WTC11 (cell line): ENCODE measurements around the gene ACYP1. TPM values are rescaled to one million over a fixed set of nuclear protein-coding genes. Genes with fewer than 3 reads are reported as not detected.

Experiments
- ATAC-seq: fragments of 200-7000 bp; cut with Tn5 transposase; 2 replicates; pipeline ENCODE4 v1.10.0; 2021; ENCODE audit warnings: mild to moderate bottlenecking, moderate library complexity
- CTCF ChIA-PET: fragments of 300-600 bp; sonication (Branson Sonifier 250); formaldehyde crosslinking; loops from one replicate; lab custom pipeline; 2021; ENCODE audit warnings: antibody characterized with exemption; lab: Charles Lee
- POLR2A ChIA-PET: fragments of 350-600 bp; sonication (Branson Sonifier 250); formaldehyde crosslinking; loops from one replicate; lab custom pipeline; 2021; ENCODE audit warnings: antibody characterized with exemption; lab: Charles Lee
- DNase-seq: peaks from one replicate; pipeline ENCODE4 v3.0.0; 2021; ENCODE audit warnings: low spot score
- H3K27ac Mint-ChIP-seq: 2 replicates; pipeline ENCODE4 v1.8.0; 2021; ENCODE audit warnings: mixed read lengths
- H3K27me3 Mint-ChIP-seq: 2 replicates; pipeline ENCODE4 v1.8.0; 2021; ENCODE audit warnings: low read depth, mild to moderate bottlenecking, moderate library complexity, mixed read lengths
- H3K36me3 Mint-ChIP-seq: 2 replicates; pipeline ENCODE4 v1.8.0; 2021; ENCODE audit warnings: mixed read lengths
- H3K4me1 Mint-ChIP-seq: 2 replicates; pipeline ENCODE4 v1.8.0; 2022; ENCODE audit warnings: mixed read lengths
- H3K4me3 Mint-ChIP-seq: 2 replicates; pipeline ENCODE4 v1.8.0; 2021; ENCODE audit warnings: mild to moderate bottlenecking, moderate library complexity, mixed read lengths
- H3K9me3 Mint-ChIP-seq: 2 replicates; pipeline ENCODE4 v1.8.0; 2021; ENCODE audit warnings: mixed read lengths
- CREB1 ChIP-seq: sonication (generic); formaldehyde crosslinking; IDR thresholded peaks from 2 replicates; pipeline ENCODE4 v1.8.0; 2023; ENCODE audit warnings: mild to moderate bottlenecking, missing genetic modification reagents
- CREM ChIP-seq: sonication (generic); formaldehyde crosslinking; IDR thresholded peaks from 2 replicates; pipeline ENCODE4 v1.8.1; 2022; ENCODE audit warnings: mild to moderate bottlenecking, missing genetic modification reagents, moderate library complexity
- E2F1 ChIP-seq: sonication (generic); formaldehyde crosslinking; IDR thresholded peaks from 2 replicates; pipeline ENCODE4 v1.8.0; 2022; ENCODE audit warnings: mild to moderate bottlenecking, missing genetic modification reagents
- E2F5 ChIP-seq: sonication (generic); formaldehyde crosslinking; IDR thresholded peaks from 2 replicates; pipeline ENCODE4 v1.8.1; 2022; ENCODE audit warnings: mild to moderate bottlenecking, moderate library complexity, missing genetic modification reagents
- EMX1 ChIP-seq: fragments of 250-450 bp; sonication (Bioruptor Pico); IDR thresholded peaks from 2 replicates; pipeline ENCODE4 v1.8.0; 2021; ENCODE audit warnings: mild to moderate bottlenecking
- ERG ChIP-seq: fragments of 250-450 bp; sonication (Bioruptor Pico); IDR thresholded peaks from 2 replicates; pipeline ENCODE4 v1.8.0; 2021; ENCODE audit warnings: mild to moderate bottlenecking
- IRF1 ChIP-seq: sonication (generic); formaldehyde crosslinking; IDR thresholded peaks from 2 replicates; pipeline ENCODE4 v1.8.0; 2023; ENCODE audit warnings: missing genetic modification reagents
- MAX ChIP-seq: sonication (generic); formaldehyde crosslinking; IDR thresholded peaks from 2 replicates; pipeline ENCODE4 v1.8.0; 2022; ENCODE audit warnings: mild to moderate bottlenecking, missing genetic modification reagents
- MXD4 ChIP-seq: fragments of 250-450 bp; sonication (Bioruptor Pico); IDR thresholded peaks from 2 replicates; pipeline ENCODE4 v1.8.0; 2021; ENCODE audit warnings: mild to moderate bottlenecking, moderate library complexity, borderline replicate concordance
- NFE2L1 ChIP-seq: sonication (generic); formaldehyde crosslinking; IDR thresholded peaks from 2 replicates; pipeline ENCODE4 v1.8.1; 2023; ENCODE audit warnings: missing genetic modification reagents
- NR1H2 ChIP-seq: sonication (generic); formaldehyde crosslinking; IDR thresholded peaks from 2 replicates; pipeline ENCODE4 v1.9.0; 2021; ENCODE audit warnings: mild to moderate bottlenecking, moderate library complexity, missing genetic modification reagents
- PREB ChIP-seq: sonication (generic); formaldehyde crosslinking; IDR thresholded peaks from 2 replicates; pipeline ENCODE4 v1.8.1; 2022; ENCODE audit warnings: mild to moderate bottlenecking, missing genetic modification reagents, moderate library complexity, borderline replicate concordance
- SOX15 ChIP-seq: fragments of 250-450 bp; sonication (Bioruptor Pico); IDR thresholded peaks from 2 replicates; pipeline ENCODE4 v1.9.0; 2021; ENCODE audit warnings: mild to moderate bottlenecking
- TCF7 ChIP-seq: sonication (generic); formaldehyde crosslinking; IDR thresholded peaks from 2 replicates; pipeline ENCODE4 v1.8.0; 2022; ENCODE audit warnings: mild to moderate bottlenecking, low read depth, missing genetic modification reagents, moderate library complexity
- USF1 ChIP-seq: sonication (generic); formaldehyde crosslinking; IDR thresholded peaks from 2 replicates; pipeline ENCODE4 v1.8.0; 2022; ENCODE audit warnings: mild to moderate bottlenecking, missing genetic modification reagents
- USF2 ChIP-seq: sonication (generic); formaldehyde crosslinking; IDR thresholded peaks from 2 replicates; pipeline ENCODE4 v1.8.1; 2023; ENCODE audit warnings: mild to moderate bottlenecking, missing genetic modification reagents, moderate library complexity
- ZNF138 ChIP-seq: sonication (generic); formaldehyde crosslinking; conservative IDR thresholded peaks from 2 replicates; pipeline ENCODE4 v1.8.1; 2022; ENCODE audit warnings: mild to moderate bottlenecking, moderate library complexity, missing genetic modification reagents
- ZNF512 ChIP-seq: sonication (generic); formaldehyde crosslinking; IDR thresholded peaks from 2 replicates; pipeline ENCODE4 v1.8.1; 2022; ENCODE audit warnings: missing genetic modification reagents, borderline replicate concordance
- ZSCAN18 ChIP-seq: fragments of 250-450 bp; sonication (Bioruptor Pico); IDR thresholded peaks from 2 replicates; pipeline ENCODE4 v2.1.2; 2022; ENCODE audit warnings: mild to moderate bottlenecking, moderate library complexity
- total RNA-seq: library from RNA; stranded (reverse); gene quantifications from 3 replicates; pipeline ENCODE4 v1.2.3, GENCODE V29; 2021

ACYP1 gene
- total RNA-seq, 1 experiment from 2014 or later: 26.6 TPM

GRCh38 chr14:75070383-75070782, 6.6 kb upstream of the ACYP1 start (continued):
- no peak for TF ChIP-seq ZSCAN18

GRCh38 chr14:75069811-75070145, 6.0 kb upstream of the ACYP1 start:
- ATAC-seq (peak; percentile 38), DNase-seq (no peak)
- POLR2A ChIA-PET: interaction anchor here (0.6 to 1.1 kb wide), 5 partner anchors 18 to 189 kb away, joined by 3 to 5 read pairs (median 3); partner anchors contain the start of gene RPS6KL1
- H3K9me3 Mint-ChIP-seq: no peaks in the 10 kb centered on the region
- H3K36me3 Mint-ChIP-seq: no peaks in the 10 kb centered on the region
- peak overlapping the region; percentile 98 for H3K27ac Mint-ChIP-seq
- TF ChIP-seq USF1 (CRISPR knock-in tag) (peak; percentile 48; the same call in 1 of the 2 replicates), E2F5 (peak; percentile 7; the same call in 1 of the 2 replicates), USF2 (CRISPR knock-in tag) (no peak; the same call in 1 of the 2 replicates)
- H3K27me3 Mint-ChIP-seq: no peaks in the 10 kb centered on the region
- peaks cover 10% of the 10 kb centered on the region for H3K4me1 Mint-ChIP-seq
- H3K4me3 Mint-ChIP-seq: no peak overlapping the region
- CTCF ChIA-PET: interaction anchor here (0.6 to 1.8 kb wide), 13 partner anchors 19 to 419 kb away, joined by 3 to 17 read pairs (median 4); partner anchors contain the start of gene NEK9

- ChIA-PET POLR2A (interaction anchor here (0.6 to 1.4 kb wide), 6 partner anchors 17 to 226 kb away, joined by 3 to 5 read pairs (median 3); partner anchors contain the start of gene RPS6KL1), CTCF (interaction anchor here (0.6 to 1.8 kb wide), 13 partner anchors 19 to 419 kb away, joined by 3 to 17 read pairs (median 5); partner anchors contain the start of gene NEK9)
- H3K27ac Mint-ChIP-seq: peak within 1 kb of the TSS; percentile 98
- no peaks in the 10 kb centered on the region for H3K27me3 Mint-ChIP-seq
- no peak within 1 kb of the TSS for H3K4me3 Mint-ChIP-seq
- peak; percentile 87 for ATAC-seq
- no peaks in the 10 kb centered on the region for H3K9me3 Mint-ChIP-seq
- peak; percentile 97 for DNase-seq
- no peaks in the 10 kb centered on the region for H3K36me3 Mint-ChIP-seq
- peaks cover 10% of the 10 kb centered on the region for H3K4me1 Mint-ChIP-seq
- TF ChIP-seq E2F5 (peak; percentile 84), NR1H2 (CRISPR knock-in tag) (no peak), IRF1 (CRISPR knock-in tag) (no peak), MAX (peak; percentile 88), TCF7 (no peak), CREB1 (CRISPR knock-in tag) (no peak), E2F1 (no peak), EMX1 (CRISPR knock-in tag) (no peak), NFE2L1 (CRISPR knock-in tag) (no peak; the same call in 1 of the 2 replicates), ZNF138 (CRISPR knock-in tag) (no peak), MXD4 (CRISPR knock-in tag) (no peak), ERG (CRISPR knock-in tag) (no peak), CREM (no peak), PREB (0 out of 2 replicates have a peak, but pooled peaks have one; percentile 52), SOX15 (CRISPR knock-in tag) (no peak), ZNF512 (CRISPR knock-in tag) (0 out of 2 replicates have a peak, but pooled peaks have one; percentile 33)
These were observed 5.4 kb upstream of the ACYP1 start, which contains the start of gene ZC2HC1C for GRCh38 chr14:75069121-75069810. Gene ZC2HC1C (plus strand): TSS chr14:75069641. CDS start chr14:75070574, 933 bp downstream.
